A172 (cell line): ENCODE data around the gene RECQL5. TPM values are rescaled to one million over a fixed set of nuclear protein-coding genes. Genes with fewer than 3 reads are reported as not detected.
A peak's percentile ranks its signal among the peaks of the same experiment; 100 is the strongest.

Source experiments
- DNase-seq: peaks from one replicate; pipeline ENCODE4 v3.0.0-alpha.2; 2015; ENCODE audit warnings: low spot score
- total RNA-seq: library from RNA; depleted of rRNA; stranded (reverse); fragments of >200 nt; shearing (Covaris generic); gene quantifications from 2 replicates; pipeline ENCODE4 v1.2.3, GENCODE V29; 2014; rRNA removed

RECQL5 gene
- total RNA-seq, result 18.0 and 19.0 TPM in 2 replicates

- DNase-seq, result peak; percentile 97
Measured at GRCh38 chr17:75666959-75667790, at the start of gene RECQL5, which contains the start of gene SAP30BP. RECQL5 (minus strand) TSS chr17:75667154; CDS start chr17:75666557, 597 bp downstream. SAP30BP (plus strand) TSS chr17:75667338; CDS start chr17:75667373, 35 bp downstream.

GRCh38 chr17:75712446-75712845, 45.5 kb upstream of the RECQL5 start:
- no peak for DNase-seq

- peak; percentile 96 for DNase-seq
Measured at GRCh38 chr17:75707079-75707571, 40.2 kb upstream of the RECQL5 start.

- DNase-seq, result no peak
Measured at GRCh38 chr17:75706042-75706728, 39.2 kb upstream of the RECQL5 start.

- no peak for DNase-seq
Measured at GRCh38 chr17:75704963-75705875, 38.3 kb upstream of the RECQL5 start.

- no peak for DNase-seq
Measured at GRCh38 chr17:75703591-75703990, 36.6 kb upstream of the RECQL5 start.

- DNase-seq, result no peak
Measured at GRCh38 chr17:75703191-75703590, 36.2 kb upstream of the RECQL5 start.

- DNase-seq, result no peak
Measured at GRCh38 chr17:75701288-75701687, 34.3 kb upstream of the RECQL5 start.

- DNase-seq, result no peak
Measured at GRCh38 chr17:75698659-75699058, 31.7 kb upstream of the RECQL5 start.

- no peak for DNase-seq
Measured at GRCh38 chr17:75697651-75698291, 30.8 kb upstream of the RECQL5 start.

GRCh38 chr17:75695830-75696271, 28.9 kb upstream of the RECQL5 start:
- DNase-seq, result no peak

GRCh38 chr17:75695141-75695829, 28.3 kb upstream of the RECQL5 start:
- peak; percentile 79 for DNase-seq

GRCh38 chr17:75694536-75694935, 27.6 kb upstream of the RECQL5 start:
- DNase-seq, result no peak

- DNase-seq, result peak; percentile 100
Measured at GRCh38 chr17:75693500-75694481, 26.8 kb upstream of the RECQL5 start.

GRCh38 chr17:75692976-75693375, 26.0 kb upstream of the RECQL5 start:
- DNase-seq, result no peak

GRCh38 chr17:75691801-75692626, 25.1 kb upstream of the RECQL5 start:
- no peak for DNase-seq

GRCh38 chr17:75691371-75691791, 24.4 kb upstream of the RECQL5 start:
- peak; percentile 97 for DNase-seq

- DNase-seq, result no peak
Measured at GRCh38 chr17:75689441-75689873, 22.5 kb upstream of the RECQL5 start.
